Naive B cell (primary cell): ENCODE measurements around the gene GGT7. TPM values are rescaled to one million over a fixed set of nuclear protein-coding genes. Genes with fewer than 3 reads are reported as not detected.

ENCODE experiments used
- ATAC-seq, 2 donors: fragments of 150-1000 bp; cut with Tn5 transposase; 2 replicates each; pipeline ENCODE4 v1.10.0; 2021; ENCODE audit warnings: low read depth in 2 of 2, mild to moderate bottlenecking in 2 of 2, moderate library complexity in 2 of 2
- DNase-seq: peaks from one replicate; pipeline ENCODE4 v3.0.0; 2022
- H3K27ac Mint-ChIP-seq, 6 donors: one replicate each; pipeline ENCODE4 v1.8.0; 2020 to 2022; ENCODE audit warnings: mild to moderate bottlenecking in 6 of 6, mixed read lengths in 6 of 6, moderate library complexity in 5 of 6, inconsistent platforms in 2 of 6
- H3K27me3 Mint-ChIP-seq, 3 donors: one replicate each; pipeline ENCODE4 v1.8.0; 2021 to 2022; ENCODE audit warnings: mixed read lengths in 3 of 3, mild to moderate bottlenecking in 1 of 3
- H3K36me3 Mint-ChIP-seq, 2 donors: one replicate each; pipeline ENCODE4 v1.8.0; 2020 to 2022; ENCODE audit warnings: mixed read lengths in 2 of 2, inconsistent platforms in 1 of 2, mild to moderate bottlenecking in 1 of 2
- H3K4me1 Mint-ChIP-seq, 3 donors: one replicate each; pipeline ENCODE4 v1.8.0; 2020 to 2022; ENCODE audit warnings: mixed read lengths in 3 of 3, inconsistent platforms in 1 of 3, mild to moderate bottlenecking in 1 of 3, moderate library complexity in 1 of 3
- H3K4me3 Mint-ChIP-seq, 8 donors: one replicate each; pipeline ENCODE4 v1.8.0; 2020 to 2022; ENCODE audit warnings: mild to moderate bottlenecking in 8 of 8, mixed read lengths in 8 of 8, moderate library complexity in 8 of 8, inconsistent platforms in 2 of 8
- H3K9me3 Mint-ChIP-seq, 7 donors: one replicate each; pipeline ENCODE4 v1.8.0; 2020 to 2022; ENCODE audit warnings: mixed read lengths in 7 of 7, mild to moderate bottlenecking in 5 of 7, inconsistent platforms in 2 of 7, moderate library complexity in 1 of 7
- polyA plus RNA-seq, 6 donors: library from polyadenylated mRNA; unstranded; fragments of 300-500 nt; fragmentation: Illumina TruSeq; gene quantifications; one replicate each; pipeline ENCODE4 v1.2.3, GENCODE V29; 2021; ENCODE audit warnings: low read depth in 6 of 6

GGT7 gene
- polyA plus RNA-seq, 6 donors from 2014 or later: 2.6 to 6.2 (median 4.2) TPM

DNA sequence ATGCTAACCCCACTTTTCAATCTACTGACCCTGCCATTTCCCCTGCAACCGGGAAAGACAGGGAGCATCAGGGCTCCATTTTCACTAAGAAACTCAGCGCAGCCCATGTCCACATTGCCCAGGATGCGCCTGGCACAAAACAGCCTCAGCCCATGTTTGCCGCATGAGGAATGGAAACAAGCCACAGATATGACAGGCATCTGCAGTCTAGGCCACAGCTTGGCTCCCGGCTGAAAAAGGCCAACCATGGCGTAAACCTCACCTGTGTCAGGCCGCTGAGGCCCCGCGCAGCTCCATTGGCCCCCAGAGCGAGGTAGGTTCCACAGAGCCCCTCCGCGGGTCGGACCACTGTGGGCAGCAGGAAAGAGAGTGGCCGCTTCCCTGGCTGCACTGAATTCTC is 21.7 kb downstream of the GGT7 start:
- Mint-ChIP-seq H3K4me3 (no peak overlapping the region), H3K9me3 (no peaks in the 10 kb centered on the region), H3K27me3 (no peaks in the 10 kb centered on the region), H3K36me3 (peaks cover 0 to 9% of the 10 kb centered on the region in 2 donors), H3K4me1 (no peaks in the 10 kb centered on the region), H3K27ac (no peak overlapping the region)
- no peak for DNase-seq
- no peak for ATAC-seq

DNA sequence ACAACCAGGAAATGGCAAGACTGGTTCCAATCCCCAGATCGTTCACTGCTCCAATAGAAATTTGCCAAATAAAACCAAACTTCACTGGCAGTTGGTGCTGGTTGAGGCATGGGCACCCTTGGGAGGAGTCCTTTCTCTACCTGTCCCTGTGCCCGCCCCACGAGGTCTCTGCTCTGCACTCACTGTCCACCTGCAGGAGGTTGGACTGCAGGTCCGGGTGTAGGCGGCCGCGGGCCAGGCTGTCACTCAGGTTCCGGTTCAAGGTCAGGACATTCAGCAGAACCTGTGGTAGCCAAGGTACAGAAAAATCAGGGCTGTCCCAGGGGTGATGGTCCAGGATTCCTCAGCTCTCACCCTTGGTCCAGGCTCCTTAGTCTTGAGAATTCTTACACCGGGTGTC is 22.9 kb downstream of the GGT7 start:
- Mint-ChIP-seq H3K4me3 (no peak overlapping the region), H3K9me3 (no peaks in the 10 kb centered on the region), H3K27me3 (no peaks in the 10 kb centered on the region), H3K27ac (peak overlapping the region in 2 of 6 donors; percentile 37 to 61), H3K4me1 (no peaks in the 10 kb centered on the region), H3K36me3 (peaks cover 0 to 5% of the 10 kb centered on the region in 2 donors)
- DNase-seq: no peak
- no peak for ATAC-seq

DNA sequence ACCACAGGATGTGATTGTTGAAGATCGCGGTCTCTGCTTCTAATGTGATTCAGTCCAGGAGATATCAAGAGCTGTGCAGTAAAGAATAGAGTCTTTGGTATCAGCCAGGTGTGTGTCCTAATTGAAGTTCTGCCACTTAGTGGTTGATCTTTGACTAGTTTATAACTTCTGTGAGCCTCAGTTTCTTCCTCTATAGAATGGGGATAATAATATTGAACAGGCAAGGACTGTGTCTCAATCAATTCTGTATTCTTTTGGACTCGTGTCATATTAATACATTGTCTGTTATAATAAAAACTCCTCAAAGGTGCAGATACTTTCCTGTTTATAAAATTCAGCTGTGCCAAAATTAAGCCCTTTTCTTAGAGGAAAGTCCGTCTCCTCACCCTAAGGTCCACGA is 24.1 kb downstream of the GGT7 start:
- H3K36me3 Mint-ChIP-seq: peaks cover 0 to 5% of the 10 kb centered on the region in 2 donors
- H3K27ac Mint-ChIP-seq: no peak overlapping the region
- no peak overlapping the region for H3K4me3 Mint-ChIP-seq
- no peaks in the 10 kb centered on the region for H3K27me3 Mint-ChIP-seq
- no peak for ATAC-seq
- no peaks in the 10 kb centered on the region for H3K9me3 Mint-ChIP-seq
- no peak for DNase-seq
- no peaks in the 10 kb centered on the region for H3K4me1 Mint-ChIP-seq

DNA sequence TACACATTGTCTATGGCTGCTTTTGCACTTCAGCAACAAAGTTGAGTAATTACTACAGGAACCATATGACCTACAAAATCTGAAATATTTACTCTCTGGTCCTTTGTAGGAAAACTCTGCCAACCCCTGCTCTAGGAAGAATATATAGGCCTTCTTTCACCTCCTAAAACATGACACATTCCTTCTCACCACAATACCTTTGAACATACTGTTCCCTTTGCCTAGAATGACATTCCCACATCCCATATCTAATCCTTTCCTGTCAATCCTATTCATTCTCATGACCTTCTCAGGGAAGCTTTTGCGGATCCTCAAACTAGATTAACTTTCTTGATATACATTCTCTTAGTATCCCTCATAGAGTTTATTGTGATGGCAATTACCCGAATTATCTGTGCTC is 29.2 kb downstream of the GGT7 start:
- H3K4me3 Mint-ChIP-seq: no peak overlapping the region
- H3K27me3 Mint-ChIP-seq: peaks cover 0 to 10% (median 0%) of the 10 kb centered on the region in 3 donors
- H3K9me3 Mint-ChIP-seq: no peaks in the 10 kb centered on the region
- no peak overlapping the region for H3K27ac Mint-ChIP-seq
- no peak for ATAC-seq
- H3K4me1 Mint-ChIP-seq: no peaks in the 10 kb centered on the region
- H3K36me3 Mint-ChIP-seq: no peaks in the 10 kb centered on the region
- DNase-seq: no peak

DNA sequence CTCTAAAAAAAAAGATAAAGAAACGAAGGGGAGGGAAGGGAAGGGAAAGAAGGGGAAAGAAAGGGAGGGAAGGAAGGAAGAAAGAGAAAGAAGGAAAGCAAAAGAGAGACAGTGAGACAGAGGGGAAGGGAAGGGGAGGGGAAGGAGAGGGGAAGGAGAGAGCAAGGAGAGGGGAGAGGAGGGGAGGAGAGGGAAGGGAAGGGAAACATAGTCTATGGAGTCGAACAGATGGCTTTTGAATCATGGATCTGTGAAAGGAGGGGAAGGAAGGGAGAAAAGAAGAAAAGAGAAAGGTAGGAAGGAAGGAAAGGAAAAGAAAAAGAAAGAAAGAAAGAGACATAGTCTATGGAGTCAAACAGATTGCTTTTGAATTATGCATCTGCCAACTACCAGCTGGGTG is 30.5 kb downstream of the GGT7 start:
- Mint-ChIP-seq H3K27ac (peak overlapping the region in 1 of 6 donors; percentile 67), H3K27me3 (peaks cover 0 to 10% (median 0%) of the 10 kb centered on the region in 3 donors), H3K4me1 (no peaks in the 10 kb centered on the region), H3K9me3 (no peaks in the 10 kb centered on the region), H3K4me3 (no peak overlapping the region), H3K36me3 (no peaks in the 10 kb centered on the region)
- ATAC-seq: no peak
- DNase-seq: no peak

DNA sequence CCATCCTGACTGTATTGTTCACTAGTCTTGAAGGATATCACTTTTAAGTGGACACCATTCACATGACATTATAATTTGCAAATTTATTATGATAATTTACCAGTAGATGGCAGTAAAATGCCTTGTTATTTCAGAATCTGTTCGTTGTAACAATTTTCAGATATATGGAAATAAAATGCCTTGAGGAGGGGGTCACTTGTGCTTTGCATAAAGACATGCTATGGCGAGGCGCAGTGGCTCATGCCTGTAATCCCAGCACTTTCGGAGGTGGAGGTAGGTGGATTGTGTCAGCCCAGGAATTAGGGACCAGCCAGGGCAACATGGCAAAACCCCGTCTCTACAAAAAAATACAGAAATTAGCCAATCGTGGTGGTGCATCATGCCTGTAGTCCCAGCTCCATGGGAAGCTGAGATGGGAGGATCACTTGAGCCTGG is 38.2 kb downstream of the GGT7 start:
- peaks cover 8 to 13% (median 9%) of the 10 kb centered on the region in 3 donors for H3K27me3 Mint-ChIP-seq
- H3K36me3 Mint-ChIP-seq: no peaks in the 10 kb centered on the region
- H3K9me3 Mint-ChIP-seq: no peaks in the 10 kb centered on the region
- H3K4me1 Mint-ChIP-seq: peaks cover 0 to 6% (median 2%) of the 10 kb centered on the region in 3 donors
- DNase-seq (peak; percentile 46), ATAC-seq (peak; percentile 30 to 43)
- H3K27ac Mint-ChIP-seq: peak overlapping the region in 1 of 6 donors; percentile 76
- H3K4me3 Mint-ChIP-seq: no peak overlapping the region

DNA sequence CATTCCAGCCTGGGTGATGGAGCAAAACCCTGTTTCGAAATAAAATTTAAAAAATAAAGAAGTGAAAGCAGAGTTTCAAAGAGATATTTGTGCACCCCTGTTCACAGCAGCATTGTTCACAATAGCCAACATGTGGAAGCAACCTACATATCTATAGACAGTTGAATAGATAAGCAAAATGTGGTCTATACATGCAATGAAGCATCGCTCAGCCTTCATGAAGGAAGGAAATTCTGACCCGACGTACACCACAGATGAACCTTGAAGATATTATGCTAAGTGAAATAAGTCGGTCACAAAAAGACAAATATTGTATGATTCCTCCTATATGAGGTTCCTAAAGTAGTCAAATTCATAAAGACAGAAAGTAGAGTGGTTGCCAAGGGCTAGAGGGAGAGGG is 40.7 kb downstream of the GGT7 start:
- no peak for DNase-seq
- peaks cover 8 to 13% (median 9%) of the 10 kb centered on the region in 3 donors for H3K27me3 Mint-ChIP-seq
- H3K36me3 Mint-ChIP-seq: no peaks in the 10 kb centered on the region
- no peak overlapping the region for H3K4me3 Mint-ChIP-seq
- H3K4me1 Mint-ChIP-seq: peaks cover 0 to 6% (median 2%) of the 10 kb centered on the region in 3 donors
- ATAC-seq: no peak
- H3K27ac Mint-ChIP-seq: no peak overlapping the region
- no peaks in the 10 kb centered on the region for H3K9me3 Mint-ChIP-seq

DNA sequence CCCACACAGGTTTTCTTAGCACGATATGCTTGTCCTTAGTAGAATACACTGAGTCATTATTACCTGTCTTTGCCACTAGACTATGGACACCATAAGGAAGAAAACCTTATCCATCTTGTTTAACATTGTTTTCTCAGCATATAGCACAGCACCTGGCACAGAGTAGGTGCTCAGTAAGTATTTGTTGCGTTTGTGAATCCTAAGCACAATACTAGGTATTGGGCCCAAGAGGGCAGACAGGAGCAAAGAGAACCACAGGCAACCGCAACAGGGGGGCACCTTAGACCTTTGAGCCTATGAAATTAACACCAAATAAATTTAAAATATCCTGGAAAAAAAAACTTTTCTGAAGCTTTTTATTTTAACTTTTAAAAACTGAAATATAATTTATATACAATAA is 43.5 kb downstream of the GGT7 start:
- ATAC-seq (no peak), DNase-seq (no peak)
- Mint-ChIP-seq H3K27ac (no peak overlapping the region), H3K9me3 (no peaks in the 10 kb centered on the region), H3K4me1 (peaks cover 12 to 15% (median 14%) of the 10 kb centered on the region in 3 donors), H3K36me3 (no peaks in the 10 kb centered on the region), H3K4me3 (peak overlapping the region in 2 of 8 donors; percentile 21 to 36), H3K27me3 (peaks cover 5 to 10% (median 8%) of the 10 kb centered on the region in 3 donors)

DNA sequence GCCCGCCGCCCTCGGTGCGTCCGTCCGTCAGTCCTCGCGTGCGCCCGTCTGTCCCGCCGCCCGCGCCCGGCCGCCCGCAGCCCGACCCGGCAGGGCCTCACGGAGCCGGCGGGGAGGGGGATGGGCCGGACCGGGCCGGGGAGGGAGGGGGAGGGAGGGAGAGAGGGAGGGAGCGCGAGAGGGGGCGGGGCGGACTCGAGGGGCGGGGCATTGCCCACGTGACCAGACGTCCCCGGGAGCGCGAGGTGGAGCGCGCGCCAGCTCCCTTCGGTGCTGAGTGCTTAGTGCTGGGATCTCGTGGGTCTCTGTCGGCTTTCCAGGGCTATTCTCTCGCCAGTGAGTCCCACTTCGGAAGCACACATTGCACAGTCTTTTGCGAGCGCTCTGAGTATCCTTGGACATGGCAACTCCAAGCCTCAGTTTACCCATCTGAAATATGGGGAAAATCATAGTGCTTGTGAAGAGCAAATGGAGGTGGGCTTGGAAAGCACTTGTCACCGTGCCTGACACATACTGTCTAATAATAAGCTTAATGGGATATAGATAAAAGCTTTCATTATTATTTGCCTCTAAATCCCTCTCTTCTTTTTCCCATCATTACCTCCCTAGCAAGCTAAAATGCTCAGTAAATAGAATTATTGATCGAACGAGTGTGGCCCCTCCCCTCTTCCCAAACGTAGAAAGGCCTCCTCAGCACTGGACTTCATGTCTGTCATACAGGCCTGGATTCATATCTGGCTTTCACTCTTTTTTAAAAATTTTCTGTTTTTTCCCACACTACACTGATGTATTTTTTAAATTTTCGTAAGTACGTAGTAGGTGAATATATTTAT is 46.9 kb downstream of the GGT7 start, which contains the start of gene NCOA6:
Gene NCOA6 (minus strand): TSS at position 122 of the 833 bp plus-strand sequence. CDS start 43,296 bp downstream, outside the sequence.
- peaks cover 30 to 43% (median 43%) of the 10 kb centered on the region in 3 donors for H3K4me1 Mint-ChIP-seq
- H3K9me3 Mint-ChIP-seq: no peaks in the 10 kb centered on the region
- H3K4me3 Mint-ChIP-seq: peak within 1 kb of the TSS; percentile 88 to 100 (median 96)
- ATAC-seq (peak; percentile 66 to 70), DNase-seq (peak; percentile 68)
- no peaks in the 10 kb centered on the region for H3K27me3 Mint-ChIP-seq
- H3K27ac Mint-ChIP-seq: peak within 1 kb of the TSS; percentile 87 to 98 (median 96)
- H3K36me3 Mint-ChIP-seq: peaks cover 0 to 7% of the 10 kb centered on the region in 2 donors

DNA sequence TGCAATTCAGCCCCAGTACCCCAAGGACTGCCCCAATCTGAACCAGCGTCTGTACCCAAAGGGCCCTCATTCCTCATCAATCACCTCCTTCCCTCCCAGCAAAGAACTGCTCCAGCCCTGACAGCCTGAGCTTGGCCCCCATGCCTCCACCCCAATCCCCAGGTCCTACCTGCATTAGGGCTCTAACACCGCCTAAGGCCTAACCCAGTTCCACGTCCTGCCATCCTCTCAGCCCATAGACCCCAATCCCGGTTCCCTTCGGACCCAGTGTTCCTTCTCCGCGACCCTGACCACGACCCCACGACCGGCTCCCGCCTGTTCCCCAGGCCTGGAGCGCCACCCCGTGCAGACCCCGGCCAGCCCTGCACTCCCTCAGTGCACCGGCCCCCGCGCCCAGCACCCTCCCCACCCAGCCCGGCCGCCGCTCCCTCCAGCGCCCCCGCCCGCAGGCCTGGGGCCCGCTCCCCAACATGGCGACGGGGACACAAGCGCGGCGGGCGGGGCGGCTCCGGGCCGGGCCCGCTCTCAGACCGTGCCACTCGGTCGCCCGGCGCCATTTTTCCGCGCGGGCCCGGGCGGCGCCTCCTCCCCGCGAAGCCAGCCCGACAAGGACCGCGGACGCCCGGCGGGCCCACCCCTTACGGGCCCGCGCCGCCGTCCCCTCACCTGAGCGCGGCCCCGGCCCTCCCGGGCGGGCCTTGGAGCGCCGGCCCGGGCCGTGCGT is 47.7 kb downstream of the GGT7 start:
- ATAC-seq: peak; percentile 85 to 88
- H3K4me1 Mint-ChIP-seq: peaks cover 30 to 49% (median 47%) of the 10 kb centered on the region in 3 donors
- H3K27ac Mint-ChIP-seq: peak overlapping the region; percentile 87 to 98 (median 94)
- no peaks in the 10 kb centered on the region for H3K27me3 Mint-ChIP-seq
- DNase-seq: peak; percentile 72
- H3K4me3 Mint-ChIP-seq: peak overlapping the region; percentile 88 to 100 (median 96)
- H3K36me3 Mint-ChIP-seq: peaks cover 0 to 7% of the 10 kb centered on the region in 2 donors
- H3K9me3 Mint-ChIP-seq: no peaks in the 10 kb centered on the region

DNA sequence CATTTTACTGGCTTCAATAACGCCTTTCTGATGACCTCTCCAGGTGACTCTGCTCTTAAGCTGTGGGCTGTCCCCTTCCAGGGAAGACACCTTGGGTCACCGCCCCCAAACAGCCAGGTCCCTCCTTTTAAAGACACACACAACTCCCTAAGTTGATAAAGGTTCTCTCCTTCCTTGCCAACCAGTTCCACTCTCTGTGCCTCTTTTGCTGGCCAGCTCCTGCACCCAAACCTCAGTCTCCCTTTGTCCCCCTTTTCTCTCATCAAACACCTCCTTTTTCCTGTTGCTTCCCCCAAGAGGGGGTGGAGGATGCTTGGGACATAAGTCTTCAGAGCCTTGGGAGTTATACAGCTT is 48.2 kb downstream of the GGT7 start:
- Mint-ChIP-seq H3K27me3 (no peaks in the 10 kb centered on the region), H3K4me1 (peaks cover 30 to 53% (median 49%) of the 10 kb centered on the region in 3 donors), H3K36me3 (peaks cover 0 to 7% of the 10 kb centered on the region in 2 donors), H3K4me3 (peak overlapping the region; percentile 88 to 100 (median 96)), H3K27ac (peak overlapping the region; percentile 87 to 98 (median 94)), H3K9me3 (no peaks in the 10 kb centered on the region)
- peak; percentile 65 for DNase-seq
- ATAC-seq: peak; percentile 53 to 60

DNA sequence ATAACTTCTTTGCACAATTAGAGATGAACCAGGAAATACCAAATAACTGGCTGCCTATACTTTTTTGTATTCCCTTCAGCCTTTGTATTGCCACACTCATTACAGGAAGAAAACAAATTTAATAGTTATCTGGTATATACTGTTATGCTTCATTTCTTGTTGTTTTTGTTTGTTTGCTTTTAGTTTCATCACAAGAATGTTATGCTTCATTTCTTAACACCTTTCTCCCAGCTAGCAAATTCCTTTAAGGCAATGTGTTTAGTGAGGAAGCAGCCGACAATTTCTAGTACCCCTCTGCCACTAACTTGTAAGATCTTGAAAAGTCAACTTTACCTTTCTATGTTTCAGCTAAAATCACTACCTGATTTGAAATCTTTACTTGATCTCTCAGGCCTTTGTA is 48.6 kb downstream of the GGT7 start:
- DNase-seq: no peak
- Mint-ChIP-seq H3K9me3 (no peaks in the 10 kb centered on the region), H3K4me1 (peaks cover 30 to 53% (median 49%) of the 10 kb centered on the region in 3 donors), H3K27ac (peak overlapping the region in 4 of 6 donors; percentile 87 to 98 (median 94)), H3K36me3 (peaks cover 0 to 7% of the 10 kb centered on the region in 2 donors), H3K4me3 (peak overlapping the region; percentile 88 to 100 (median 96)), H3K27me3 (no peaks in the 10 kb centered on the region)
- ATAC-seq: no peak

DNA sequence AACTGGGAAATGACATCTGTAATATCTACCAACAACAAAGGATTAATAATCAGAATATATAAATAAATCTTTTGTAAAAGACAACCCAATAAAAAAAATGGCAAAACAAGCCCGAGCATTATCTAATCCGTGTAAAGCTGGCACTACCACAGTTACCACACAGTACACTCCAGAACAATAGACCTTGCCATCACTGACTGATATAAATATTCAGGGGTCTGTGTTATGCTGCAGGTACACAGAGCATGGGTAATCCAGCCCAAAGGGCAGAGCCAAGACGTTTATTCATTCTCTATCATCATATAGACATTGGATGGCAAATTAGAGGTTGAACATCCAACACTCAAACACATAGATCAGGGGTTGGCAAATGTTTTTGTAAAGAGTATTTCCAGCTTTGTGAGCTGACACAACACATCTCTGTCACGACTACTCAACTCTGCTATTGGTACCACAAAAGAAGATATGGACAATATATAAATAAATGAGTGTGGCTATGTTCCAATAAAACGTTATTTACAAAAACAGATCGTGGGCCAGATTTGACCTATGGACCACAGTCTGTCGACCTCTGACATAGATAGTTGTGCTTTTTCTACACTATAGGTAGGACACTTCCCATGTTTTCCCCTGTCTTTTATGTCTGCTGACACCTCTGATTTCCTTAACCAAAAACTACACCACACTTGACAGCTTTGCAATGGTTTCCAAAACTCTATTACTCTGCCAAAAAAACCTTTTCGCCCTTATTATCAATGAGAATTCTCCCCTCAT is 51.7 kb downstream of the GGT7 start:
- ATAC-seq: no peak
- H3K27me3 Mint-ChIP-seq: no peaks in the 10 kb centered on the region
- H3K4me3 Mint-ChIP-seq: no peak overlapping the region
- H3K27ac Mint-ChIP-seq: peak overlapping the region in 2 of 6 donors; percentile 64 to 71
- peaks cover 0 to 7% of the 10 kb centered on the region in 2 donors for H3K36me3 Mint-ChIP-seq
- no peaks in the 10 kb centered on the region for H3K9me3 Mint-ChIP-seq
- peaks cover 36 to 66% (median 56%) of the 10 kb centered on the region in 3 donors for H3K4me1 Mint-ChIP-seq
- DNase-seq: no peak
